ENCODE data around the gene FBXL17.

FBXL17 gene

GRCh38 chr5:107930891-107931290 lies 451.0 kb downstream of the FBXL17 start:
- H3K27ac Mint-ChIP-seq = no peak overlapping the region
- no peak overlapping the region for H3K4me3 Mint-ChIP-seq
- H3K27me3 Mint-ChIP-seq = no peaks in the 10 kb centered on the region
- no peaks in the 10 kb centered on the region for H3K36me3 Mint-ChIP-seq (ENCODE audit: low read depth)
- no peaks in the 10 kb centered on the region for H3K4me1 Mint-ChIP-seq (ENCODE audit: low read depth)
- H3K9me3 Mint-ChIP-seq = no peaks in the 10 kb centered on the region

GRCh38 chr5:107930092-107930491 lies 451.8 kb downstream of the FBXL17 start:
- no peaks in the 10 kb centered on the region for H3K36me3 Mint-ChIP-seq (ENCODE audit: low read depth)
- peaks cover 7% of the 10 kb centered on the region for H3K4me1 Mint-ChIP-seq (ENCODE audit: low read depth)
- no peak overlapping the region for H3K27ac Mint-ChIP-seq
- H3K9me3 Mint-ChIP-seq = no peaks in the 10 kb centered on the region
- no peak overlapping the region for H3K4me3 Mint-ChIP-seq
- no peaks in the 10 kb centered on the region for H3K27me3 Mint-ChIP-seq

- H3K27me3 Mint-ChIP-seq = no peaks in the 10 kb centered on the region
- no peak overlapping the region for H3K4me3 Mint-ChIP-seq
- H3K27ac Mint-ChIP-seq = no peak overlapping the region
- no peaks in the 10 kb centered on the region for H3K36me3 Mint-ChIP-seq (ENCODE audit: low read depth)
- H3K4me1 Mint-ChIP-seq (ENCODE audit: low read depth) = peaks cover 7% of the 10 kb centered on the region
- no peaks in the 10 kb centered on the region for H3K9me3 Mint-ChIP-seq
Observed at GRCh38 chr5:107929080-107929479, 452.8 kb downstream of the FBXL17 start.

- H3K27ac Mint-ChIP-seq = no peak overlapping the region
- no peaks in the 10 kb centered on the region for H3K9me3 Mint-ChIP-seq
- H3K36me3 Mint-ChIP-seq (ENCODE audit: low read depth) = peaks cover 3% of the 10 kb centered on the region
- H3K27me3 Mint-ChIP-seq = no peaks in the 10 kb centered on the region
- H3K4me3 Mint-ChIP-seq = no peak overlapping the region
- H3K4me1 Mint-ChIP-seq (ENCODE audit: low read depth) = peaks cover 7% of the 10 kb centered on the region
Observed at GRCh38 chr5:107926121-107926520, 455.8 kb downstream of the FBXL17 start.

GRCh38 chr5:107925200-107925599 lies 456.7 kb downstream of the FBXL17 start:
- Mint-ChIP-seq H3K4me1 (ENCODE audit: low read depth) (peaks cover 7% of the 10 kb centered on the region), H3K36me3 (ENCODE audit: low read depth) (peaks cover 3% of the 10 kb centered on the region), H3K4me3 (no peak overlapping the region), H3K27me3 (no peaks in the 10 kb centered on the region), H3K27ac (no peak overlapping the region), H3K9me3 (no peaks in the 10 kb centered on the region)

- H3K4me3 Mint-ChIP-seq = no peak overlapping the region
- H3K9me3 Mint-ChIP-seq = no peaks in the 10 kb centered on the region
- H3K4me1 Mint-ChIP-seq (ENCODE audit: low read depth) = peaks cover 6% of the 10 kb centered on the region
- H3K27ac Mint-ChIP-seq = no peak overlapping the region
- H3K36me3 Mint-ChIP-seq (ENCODE audit: low read depth) = peaks cover 3% of the 10 kb centered on the region
- no peaks in the 10 kb centered on the region for H3K27me3 Mint-ChIP-seq
Observed at GRCh38 chr5:107919969-107920368, 461.9 kb downstream of the FBXL17 start.

- Mint-ChIP-seq H3K4me3 (no peak overlapping the region), H3K9me3 (no peaks in the 10 kb centered on the region), H3K36me3 (ENCODE audit: low read depth) (peaks cover 3% of the 10 kb centered on the region), H3K4me1 (ENCODE audit: low read depth) (peaks cover 6% of the 10 kb centered on the region), H3K27me3 (no peaks in the 10 kb centered on the region), H3K27ac (no peak overlapping the region)
Observed at GRCh38 chr5:107919361-107919760, 462.5 kb downstream of the FBXL17 start.

- Mint-ChIP-seq H3K4me1 (ENCODE audit: low read depth) (peaks cover 6% of the 10 kb centered on the region), H3K27me3 (no peaks in the 10 kb centered on the region), H3K36me3 (ENCODE audit: low read depth) (no peaks in the 10 kb centered on the region), H3K9me3 (no peaks in the 10 kb centered on the region), H3K27ac (no peak overlapping the region), H3K4me3 (no peak overlapping the region)
Observed at GRCh38 chr5:107917983-107918382, 463.9 kb downstream of the FBXL17 start.

- Mint-ChIP-seq H3K27ac (no peak overlapping the region), H3K9me3 (no peaks in the 10 kb centered on the region), H3K36me3 (ENCODE audit: low read depth) (no peaks in the 10 kb centered on the region), H3K4me1 (ENCODE audit: low read depth) (peaks cover 6% of the 10 kb centered on the region), H3K4me3 (no peak overlapping the region), H3K27me3 (no peaks in the 10 kb centered on the region)
Observed at GRCh38 chr5:107916731-107917725, 464.9 kb downstream of the FBXL17 start.

GRCh38 chr5:107915176-107915812 lies 466.6 kb downstream of the FBXL17 start:
- no peak overlapping the region for H3K27ac Mint-ChIP-seq
- H3K4me3 Mint-ChIP-seq = no peak overlapping the region
- H3K36me3 Mint-ChIP-seq (ENCODE audit: low read depth) = no peaks in the 10 kb centered on the region
- no peaks in the 10 kb centered on the region for H3K9me3 Mint-ChIP-seq
- no peaks in the 10 kb centered on the region for H3K27me3 Mint-ChIP-seq
- H3K4me1 Mint-ChIP-seq (ENCODE audit: low read depth) = peaks cover 6% of the 10 kb centered on the region

GRCh38 chr5:107913494-107913893 lies 468.4 kb downstream of the FBXL17 start:
- Mint-ChIP-seq H3K36me3 (ENCODE audit: low read depth) (no peaks in the 10 kb centered on the region), H3K4me3 (no peak overlapping the region), H3K4me1 (ENCODE audit: low read depth) (no peaks in the 10 kb centered on the region), H3K27ac (no peak overlapping the region), H3K27me3 (no peaks in the 10 kb centered on the region), H3K9me3 (no peaks in the 10 kb centered on the region)

- Mint-ChIP-seq H3K4me3 (no peak overlapping the region), H3K36me3 (ENCODE audit: low read depth) (peaks cover 13% of the 10 kb centered on the region), H3K4me1 (ENCODE audit: low read depth) (no peaks in the 10 kb centered on the region), H3K27ac (no peak overlapping the region), H3K9me3 (peaks cover 3% of the 10 kb centered on the region), H3K27me3 (no peaks in the 10 kb centered on the region)
Observed at GRCh38 chr5:107900721-107901120, 481.2 kb downstream of the FBXL17 start.

- peaks cover 8% of the 10 kb centered on the region for H3K36me3 Mint-ChIP-seq (ENCODE audit: low read depth)
- H3K4me3 Mint-ChIP-seq = no peak overlapping the region
- peaks cover 3% of the 10 kb centered on the region for H3K9me3 Mint-ChIP-seq
- no peaks in the 10 kb centered on the region for H3K4me1 Mint-ChIP-seq (ENCODE audit: low read depth)
- no peak overlapping the region for H3K27ac Mint-ChIP-seq
- H3K27me3 Mint-ChIP-seq = no peaks in the 10 kb centered on the region
Observed at GRCh38 chr5:107894361-107894760, 487.5 kb downstream of the FBXL17 start.

GRCh38 chr5:107893642-107894041 lies 488.3 kb downstream of the FBXL17 start:
- Mint-ChIP-seq H3K4me1 (ENCODE audit: low read depth) (no peaks in the 10 kb centered on the region), H3K4me3 (no peak overlapping the region), H3K36me3 (ENCODE audit: low read depth) (peaks cover 3% of the 10 kb centered on the region), H3K27ac (no peak overlapping the region), H3K9me3 (no peaks in the 10 kb centered on the region), H3K27me3 (no peaks in the 10 kb centered on the region)

- H3K27me3 Mint-ChIP-seq = no peaks in the 10 kb centered on the region
- H3K27ac Mint-ChIP-seq = no peak overlapping the region
- H3K4me3 Mint-ChIP-seq = no peak overlapping the region
- H3K4me1 Mint-ChIP-seq (ENCODE audit: low read depth) = peaks cover 19% of the 10 kb centered on the region
- no peaks in the 10 kb centered on the region for H3K9me3 Mint-ChIP-seq
- H3K36me3 Mint-ChIP-seq (ENCODE audit: low read depth) = peaks cover 5% of the 10 kb centered on the region
Observed at GRCh38 chr5:107889387-107889786, 492.5 kb downstream of the FBXL17 start.

All from stimulated activated naive CD8-positive, alpha-beta T cell treated with anti-CD3 and anti-CD28 coated beads, Interleukin-15, Interleukin-2, amounts not matched to agents 100 ng/mL and 50 ng/mL, for 24 hours (primary cell).